GM19372 (cell line): Measurements from ENCODE around the gene CARD11.

ENCODE experiments used
- ATAC-seq: cut with Tn5 transposase; IDR thresholded peaks from one replicate; pipeline ENCODE4 v1.9.1; 2021; ENCODE audit warnings: mild to moderate bottlenecking, low read depth, moderate library complexity; ENCODE audit not compliant: unreplicated experiment

CARD11 gene

DNA sequence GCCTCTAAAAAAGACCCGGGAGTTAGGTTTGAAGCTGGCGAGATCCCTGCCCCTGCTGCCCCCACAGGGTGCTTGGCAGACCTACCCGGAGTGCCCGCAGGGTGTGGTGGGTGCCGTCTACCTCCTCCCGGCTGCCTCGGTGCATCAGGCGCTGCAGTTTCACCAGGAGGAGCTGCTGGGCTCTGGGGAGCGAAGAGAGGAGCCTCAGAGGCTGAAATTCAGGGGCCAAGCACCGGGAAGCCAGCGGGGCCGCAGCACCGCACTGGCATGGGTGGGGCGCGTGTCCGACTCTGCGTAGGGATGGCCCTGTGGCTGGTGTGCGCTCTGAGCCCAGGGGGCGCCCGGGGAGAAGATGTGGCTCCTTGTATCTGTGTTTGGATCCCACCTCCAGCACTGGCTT is 125.3 kb downstream of the CARD11 start:
- no peak for ATAC-seq

DNA sequence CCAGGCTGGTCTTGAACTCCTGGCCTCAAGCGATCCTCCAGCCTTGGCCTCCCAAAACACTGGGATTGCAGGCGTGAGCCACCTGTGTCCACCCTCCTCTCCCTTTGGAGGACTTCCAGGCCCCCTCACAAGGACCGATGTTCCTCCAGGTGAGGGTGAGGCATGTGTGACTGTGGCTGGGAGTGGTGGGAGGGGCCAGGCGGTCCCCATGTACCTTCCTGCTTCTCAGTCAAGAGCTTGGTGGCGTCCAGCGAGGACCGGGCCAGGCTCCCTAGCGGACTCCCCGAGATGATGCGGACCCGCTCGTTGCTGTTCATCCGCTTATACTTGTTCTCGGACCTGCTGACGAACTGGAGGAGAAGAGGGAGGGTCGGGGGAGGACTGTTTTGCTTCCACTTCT is 128.6 kb downstream of the CARD11 start:
- no peak for ATAC-seq

DNA sequence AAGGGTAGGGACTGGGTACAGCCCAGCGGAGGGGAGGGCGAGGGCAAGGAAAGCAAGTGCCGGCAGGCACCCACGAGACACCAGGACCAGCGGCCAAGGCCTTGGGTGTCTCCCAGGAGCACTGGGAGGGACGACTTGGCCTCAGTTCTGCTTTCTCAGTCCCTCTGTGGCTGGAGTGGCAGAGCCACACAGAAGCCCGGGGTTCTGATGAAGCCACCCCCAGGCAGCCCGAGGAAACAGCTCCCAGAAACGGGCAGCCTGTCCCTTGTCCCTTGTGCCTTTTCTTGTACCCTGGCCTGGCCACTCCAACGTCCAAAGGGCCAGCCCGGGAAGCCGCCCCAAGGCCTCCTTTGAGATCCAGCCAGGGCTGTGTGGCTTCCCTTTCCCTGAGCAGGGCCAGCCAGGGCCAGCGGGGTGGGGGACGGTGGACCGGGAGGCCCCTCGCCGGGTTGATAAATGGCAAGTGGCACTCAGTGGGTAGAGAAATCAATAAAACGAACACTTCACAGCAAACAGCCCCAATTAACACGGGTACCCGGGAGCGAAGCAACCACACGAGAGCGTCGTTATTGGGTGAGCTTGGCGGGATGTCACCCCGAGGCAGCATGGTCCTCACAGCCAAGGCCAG is 129.8 kb downstream of the CARD11 start:
- no peak for ATAC-seq

DNA sequence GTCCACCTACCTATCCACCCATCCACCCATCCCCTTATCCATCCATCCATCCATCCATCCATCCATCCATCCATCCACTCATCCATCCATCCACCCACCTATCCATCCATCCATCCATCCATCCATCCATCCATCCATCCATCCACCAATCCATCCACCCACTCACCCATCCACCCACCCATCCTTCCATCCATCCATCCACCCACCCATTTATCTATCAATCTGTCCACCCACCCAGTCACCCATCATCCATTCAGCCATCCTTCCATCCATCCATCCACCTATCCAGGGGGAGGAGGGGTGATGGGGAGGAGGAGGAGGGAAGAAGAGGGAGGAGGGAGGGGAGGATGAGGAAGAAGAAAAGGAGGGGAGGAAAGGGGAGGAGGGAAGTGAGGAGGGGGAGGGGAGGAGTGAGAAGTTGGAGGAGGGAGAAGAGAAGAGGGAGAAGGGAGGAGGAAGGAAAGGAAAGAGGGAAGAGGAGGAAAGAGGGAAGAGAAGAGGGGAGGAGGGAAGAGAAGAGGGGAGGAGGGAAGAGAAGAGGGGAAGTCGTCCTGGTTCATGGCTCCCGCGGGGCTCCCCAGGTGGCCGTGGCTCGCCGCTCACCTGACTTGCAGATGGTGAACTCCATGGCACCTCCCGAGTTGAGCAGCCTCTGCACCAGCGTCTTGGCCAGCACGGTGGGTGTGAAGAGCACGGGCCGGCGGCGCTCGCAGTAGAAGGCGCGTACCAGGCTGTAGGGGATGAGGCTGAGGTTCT is 130.8 kb downstream of the CARD11 start:
- ATAC-seq = no peak

DNA sequence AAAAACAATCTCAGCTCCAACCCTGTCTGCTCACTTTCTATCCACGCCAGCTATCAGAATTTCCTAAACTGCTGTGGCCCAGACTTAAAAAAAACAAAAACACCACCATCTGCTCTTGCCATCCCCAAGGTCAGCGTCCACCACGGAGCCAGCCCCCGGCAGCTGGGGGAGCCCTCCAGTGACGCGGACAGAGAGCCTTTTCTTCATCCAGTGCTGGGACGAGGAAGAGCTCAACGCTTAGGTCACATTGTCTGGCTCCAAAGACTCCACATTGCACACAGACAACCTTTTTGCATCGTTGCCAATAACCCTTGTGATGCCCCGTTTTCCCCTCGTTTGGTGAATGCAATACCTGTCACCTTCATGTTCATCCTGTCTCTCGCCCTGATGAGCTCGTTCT is 132.2 kb downstream of the CARD11 start:
- ATAC-seq = no peak

DNA sequence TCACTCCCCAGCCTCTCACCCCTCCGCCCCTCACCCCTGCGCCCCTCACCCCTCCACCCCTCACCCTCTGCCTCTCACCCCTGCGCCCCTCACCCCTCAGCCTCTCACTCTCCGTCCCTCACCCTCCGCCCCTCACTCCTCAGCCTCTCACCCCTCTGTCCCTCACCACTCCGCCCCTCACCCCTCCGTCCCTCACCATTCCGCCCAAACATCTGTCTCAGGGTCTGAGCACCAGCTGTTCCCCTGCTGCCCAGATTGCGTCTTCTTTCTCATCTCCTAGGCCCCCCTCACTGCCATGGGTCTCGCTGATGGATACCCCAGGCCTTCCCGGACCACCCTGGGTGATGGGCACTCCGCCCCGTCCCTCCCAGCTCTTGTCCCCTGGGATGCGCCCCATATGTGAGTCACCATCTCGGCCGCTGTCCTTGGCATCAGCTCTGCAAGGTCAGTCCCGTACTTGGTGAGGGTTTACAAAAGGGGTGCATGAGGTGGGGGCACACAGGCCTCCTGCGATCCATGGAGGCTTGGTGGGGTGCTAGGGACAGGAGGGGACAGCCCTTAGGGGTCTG is 134.1 kb downstream of the CARD11 start:
- ATAC-seq = no peak

DNA sequence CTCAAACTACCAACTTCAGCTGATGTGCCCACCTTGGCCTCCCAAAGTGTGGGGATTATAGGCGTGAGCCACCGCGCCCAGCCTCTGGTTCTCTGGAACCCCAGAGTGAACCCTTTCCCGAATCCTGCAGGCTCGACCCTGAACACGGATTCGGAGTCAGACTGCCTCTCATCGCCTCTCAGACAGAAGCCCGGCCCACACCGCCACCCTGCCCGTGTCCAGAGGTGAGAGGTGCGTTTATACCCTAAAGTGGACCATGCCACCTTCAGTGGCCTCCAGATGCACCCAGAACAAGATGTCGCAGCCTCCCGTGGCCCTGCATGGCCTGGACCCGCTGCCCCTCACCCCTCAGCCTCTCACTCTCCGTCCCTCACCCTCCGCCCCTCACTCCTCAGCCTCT is 134.6 kb downstream of the CARD11 start:
- no peak for ATAC-seq

DNA sequence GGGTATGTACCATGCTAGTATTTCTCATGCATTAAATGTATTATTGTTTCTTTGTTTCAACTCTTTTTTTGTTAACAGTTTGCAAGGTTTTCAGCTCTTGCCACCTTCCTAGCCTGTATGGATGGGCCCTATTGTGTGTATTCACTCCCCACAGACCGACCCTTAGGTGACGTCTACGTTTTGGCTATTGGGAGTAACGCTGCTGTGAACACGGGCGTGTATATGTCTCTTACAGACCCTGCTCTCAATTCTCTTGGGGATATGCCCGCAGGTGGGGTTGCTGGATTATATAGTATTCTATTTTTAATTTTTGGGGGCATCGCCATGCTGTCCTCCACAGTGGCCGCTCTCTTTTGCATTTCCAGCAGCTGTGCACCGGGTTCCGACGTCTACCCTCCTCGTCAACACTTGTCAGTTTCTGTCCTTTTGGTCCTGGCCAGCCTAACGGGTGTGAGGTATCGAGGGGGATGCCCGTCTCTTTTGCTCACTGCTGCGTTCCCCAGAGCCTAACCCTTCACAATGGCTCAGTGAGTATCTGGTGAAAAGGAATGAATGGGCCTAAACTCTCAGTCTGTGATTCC is 135.5 kb downstream of the CARD11 start:
- ATAC-seq = no peak

DNA sequence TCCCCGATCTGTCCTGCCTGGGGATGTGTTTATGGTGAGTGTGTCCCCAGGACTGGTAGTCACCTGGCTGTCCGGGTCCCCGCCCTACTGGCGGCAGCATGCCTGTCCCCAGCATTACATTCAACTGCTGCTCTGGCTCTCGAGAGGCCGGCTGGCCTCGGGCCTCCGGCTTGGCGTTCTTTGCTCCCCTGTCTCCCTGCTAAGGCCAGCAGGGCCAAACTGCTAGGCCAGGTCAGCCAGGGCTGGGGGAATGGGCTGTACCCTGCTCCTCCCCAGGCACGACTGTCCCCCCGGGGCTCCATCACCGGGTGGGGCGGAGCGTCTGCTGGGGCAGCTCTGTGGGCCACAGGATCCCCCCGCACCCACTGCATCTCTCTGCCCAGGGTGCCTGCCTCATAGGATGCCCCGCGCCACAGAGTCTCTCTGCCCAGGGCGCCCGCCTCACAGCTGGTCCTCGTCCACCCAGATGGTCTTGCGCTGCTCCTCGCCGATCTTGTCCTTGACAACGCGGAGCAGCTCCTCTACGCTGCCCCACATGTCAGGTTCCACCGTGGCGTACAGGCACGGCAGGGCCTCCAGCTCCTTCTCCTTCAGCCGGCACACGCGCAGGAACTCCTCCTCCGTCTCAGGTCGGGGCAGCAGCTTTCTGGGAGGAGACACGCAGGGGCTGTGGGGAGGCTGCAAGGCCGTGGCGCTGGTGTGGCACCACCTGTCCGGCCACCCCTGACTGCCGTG is 137.3 kb downstream of the CARD11 start:
- ATAC-seq = no peak

DNA sequence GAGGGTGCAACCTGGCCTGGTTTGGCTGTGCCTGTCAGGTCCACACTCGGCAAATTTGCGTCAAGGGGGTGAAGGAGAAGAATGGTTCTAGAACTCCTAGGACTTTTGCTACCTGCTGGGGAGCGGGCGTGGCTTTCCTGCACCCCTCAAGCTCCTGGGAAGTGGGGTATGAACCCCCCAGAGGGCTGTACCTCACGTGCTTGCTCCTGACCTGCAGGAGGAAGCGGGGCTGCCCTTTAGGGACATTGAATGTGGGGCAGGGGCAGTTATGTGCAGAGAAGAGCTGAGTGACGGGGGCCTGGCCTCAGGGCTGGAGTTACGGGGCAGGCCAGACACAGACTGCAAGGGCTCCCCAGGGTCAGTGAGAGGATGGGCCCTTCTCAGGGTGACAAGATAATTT is 138.2 kb downstream of the CARD11 start:
- no peak for ATAC-seq

DNA sequence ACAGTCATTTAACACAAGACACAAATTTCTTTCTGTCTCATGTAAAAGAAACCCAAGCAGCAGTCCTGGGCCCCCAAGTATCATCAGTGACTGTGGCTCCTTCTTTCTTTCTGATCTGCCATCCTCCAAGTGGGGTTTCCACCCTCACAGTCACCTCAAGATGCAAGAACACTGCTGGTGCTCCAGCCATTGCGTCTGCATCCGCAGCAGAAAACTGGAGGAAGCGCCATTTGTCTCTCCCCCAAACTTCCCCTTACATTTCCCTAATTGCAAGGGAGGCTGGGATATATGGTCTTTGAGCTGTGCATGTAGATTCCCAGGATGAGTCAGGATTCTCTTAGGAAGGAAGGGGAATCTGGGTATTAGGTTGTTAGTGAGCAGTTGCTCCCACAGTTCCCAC is 138.6 kb downstream of the CARD11 start:
- no peak for ATAC-seq

DNA sequence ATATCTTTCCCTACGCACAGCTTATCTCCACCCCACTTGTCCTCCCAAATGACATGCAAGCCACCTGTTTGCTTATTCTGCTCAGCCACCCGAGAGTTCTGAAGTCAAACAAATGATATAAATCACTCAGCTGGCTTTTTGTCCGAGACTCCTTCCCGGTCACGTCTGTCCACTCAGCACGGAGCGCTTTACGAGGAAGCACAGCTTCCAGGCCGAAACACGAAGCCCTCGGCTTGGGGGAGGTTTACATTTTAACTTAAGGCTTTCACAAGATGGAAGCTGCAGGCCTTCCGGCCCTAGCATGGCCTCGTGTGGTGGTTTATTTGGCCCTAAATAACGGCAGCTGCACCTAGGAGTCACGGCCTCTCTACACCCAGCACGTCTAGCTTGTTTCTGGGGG is 139.5 kb downstream of the CARD11 start:
- ATAC-seq = no peak

DNA sequence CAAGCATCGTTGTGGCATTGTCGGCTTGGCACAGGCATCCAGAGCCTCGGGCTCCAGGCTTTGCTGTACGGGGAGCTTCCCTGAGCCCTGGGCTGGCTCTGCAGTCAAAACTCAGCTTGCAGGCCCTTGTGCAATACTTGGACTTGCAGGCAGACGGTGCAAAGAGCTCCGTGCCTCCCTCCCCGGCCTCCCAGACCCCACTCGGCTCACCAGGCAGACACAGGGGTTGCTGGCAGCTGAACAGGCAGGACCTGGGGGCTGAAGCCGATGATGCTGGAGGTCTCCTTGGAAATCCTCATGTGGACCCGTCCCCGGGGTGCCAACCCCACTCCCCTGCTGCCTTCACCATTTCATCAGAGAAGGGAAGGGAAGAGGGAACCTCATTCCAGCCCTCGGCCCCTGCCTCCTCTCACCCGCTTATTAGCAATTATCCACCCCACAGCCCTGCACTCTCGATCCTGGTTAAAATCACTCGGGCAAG is 139.9 kb downstream of the CARD11 start:
- no peak for ATAC-seq

DNA sequence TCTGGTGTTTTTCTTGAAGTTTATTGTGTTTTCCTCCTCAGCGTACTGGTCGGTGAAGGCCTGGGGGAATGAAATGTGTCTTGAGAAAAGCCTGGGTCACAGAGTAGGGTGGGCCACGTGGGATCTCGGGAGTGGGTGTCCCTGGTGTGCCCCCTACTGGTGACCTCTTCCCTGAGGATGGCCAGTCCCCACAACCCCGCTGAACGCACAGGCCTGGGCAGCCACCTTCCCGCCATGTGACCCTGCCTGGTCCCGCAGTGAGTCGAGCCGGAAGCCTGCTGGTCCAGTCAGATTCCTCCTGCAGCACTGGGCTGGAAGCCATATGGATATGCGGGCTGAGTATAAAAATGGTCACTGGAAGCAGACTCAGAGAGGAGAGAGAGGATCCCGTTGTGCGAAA is 146.6 kb downstream of the CARD11 start:
- ATAC-seq = no peak

DNA sequence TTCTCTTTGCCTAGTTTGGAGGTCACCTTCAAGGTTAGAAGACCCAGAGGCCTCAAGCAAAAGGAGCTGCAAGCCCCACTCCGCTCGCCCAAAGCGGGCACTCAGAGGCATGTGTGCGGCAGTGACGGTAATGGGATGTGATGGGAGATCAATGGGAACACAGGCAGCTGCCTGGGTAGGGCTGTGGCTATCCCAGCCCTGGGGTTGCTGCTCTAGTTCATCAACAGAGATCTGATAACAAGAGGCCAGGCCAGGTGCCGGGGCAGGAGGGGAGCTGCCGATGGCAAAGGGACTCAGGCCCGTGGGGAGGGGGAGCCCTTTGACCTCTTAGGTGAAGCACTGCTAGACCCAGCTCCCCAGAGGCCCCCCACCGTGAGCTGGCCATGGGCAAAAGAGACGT is 147.5 kb downstream of the CARD11 start:
- ATAC-seq = no peak

DNA sequence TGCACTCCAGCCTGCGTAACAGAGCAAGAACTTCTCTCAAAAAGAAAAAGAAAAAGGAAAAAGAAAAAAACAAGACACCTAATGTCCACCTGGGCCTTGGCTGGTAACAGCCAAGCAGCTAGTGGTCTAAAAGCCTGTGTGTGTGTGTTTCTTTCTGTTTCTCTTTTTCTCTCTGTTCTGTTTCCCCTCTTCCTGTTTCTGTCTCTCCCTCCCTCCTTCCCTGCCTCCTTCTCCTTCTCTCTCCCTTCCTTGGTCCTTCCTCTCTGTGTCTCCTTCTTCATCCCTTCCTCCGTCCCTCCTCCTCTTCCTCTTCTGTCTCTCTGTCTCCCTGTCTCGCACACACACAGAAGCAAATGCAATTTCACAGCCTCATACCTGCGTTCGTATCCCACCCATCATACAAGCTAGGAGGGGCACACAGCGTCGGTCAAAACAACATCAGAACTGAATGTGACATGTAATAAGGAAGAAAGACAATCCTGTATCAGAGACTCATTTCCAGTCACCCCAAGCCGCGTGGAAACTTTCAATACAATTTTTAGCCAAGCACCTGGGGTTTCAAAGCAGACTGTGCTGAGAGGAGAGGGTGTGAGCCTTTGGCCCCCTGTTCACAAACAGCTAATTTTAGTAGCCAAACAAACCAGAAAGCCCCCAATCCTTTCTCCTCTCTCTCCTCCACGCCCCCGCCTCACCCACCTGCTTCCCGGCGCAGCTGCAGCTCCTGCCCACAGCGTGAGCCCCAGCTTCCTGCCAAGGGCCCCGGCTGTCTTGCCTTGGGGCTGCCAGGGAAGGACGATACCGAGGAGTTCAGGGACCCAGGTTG is 149.3 kb downstream of the CARD11 start:
- peak; percentile 66 for ATAC-seq

DNA sequence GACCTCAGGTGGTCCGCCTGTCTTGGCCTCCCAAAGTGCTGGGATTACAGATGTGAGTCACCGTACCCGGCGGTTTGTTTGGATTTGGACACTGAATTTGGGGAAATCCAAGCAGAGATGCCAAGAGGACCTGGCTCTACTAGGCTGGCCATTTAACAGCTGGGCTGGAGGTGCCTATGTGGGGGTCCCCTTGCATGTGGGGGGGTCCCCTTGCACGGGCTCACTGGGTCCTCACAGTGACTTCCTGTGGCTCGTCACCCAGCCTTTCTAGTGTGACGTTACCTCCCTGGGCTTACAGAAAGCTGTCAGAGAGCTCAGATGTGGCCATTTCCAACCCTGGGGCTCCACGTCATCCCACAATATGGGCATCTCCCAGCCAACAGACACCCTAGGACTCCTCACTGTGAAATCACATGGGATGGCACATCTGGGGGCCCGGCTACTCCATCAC is 150.2 kb downstream of the CARD11 start:
- ATAC-seq = no peak

DNA sequence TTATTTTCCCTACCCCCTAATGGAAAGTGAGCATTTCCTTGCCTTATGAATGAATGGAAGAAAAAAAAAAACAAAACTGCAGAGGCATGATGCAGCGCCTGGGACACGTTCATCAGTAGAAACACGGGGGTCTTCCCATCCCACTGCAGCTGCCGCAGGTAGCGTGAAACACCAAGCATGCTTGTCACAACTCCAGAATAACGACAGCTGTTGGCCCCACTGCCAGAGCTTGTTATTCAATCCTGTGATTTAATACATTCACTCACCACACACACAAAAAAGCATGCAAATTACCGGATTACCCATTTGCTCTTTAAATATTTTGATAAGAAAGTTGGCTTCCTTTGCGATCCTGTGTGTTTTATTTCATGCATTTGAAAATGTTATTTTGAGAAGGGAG is 151.1 kb downstream of the CARD11 start:
- ATAC-seq = no peak

DNA sequence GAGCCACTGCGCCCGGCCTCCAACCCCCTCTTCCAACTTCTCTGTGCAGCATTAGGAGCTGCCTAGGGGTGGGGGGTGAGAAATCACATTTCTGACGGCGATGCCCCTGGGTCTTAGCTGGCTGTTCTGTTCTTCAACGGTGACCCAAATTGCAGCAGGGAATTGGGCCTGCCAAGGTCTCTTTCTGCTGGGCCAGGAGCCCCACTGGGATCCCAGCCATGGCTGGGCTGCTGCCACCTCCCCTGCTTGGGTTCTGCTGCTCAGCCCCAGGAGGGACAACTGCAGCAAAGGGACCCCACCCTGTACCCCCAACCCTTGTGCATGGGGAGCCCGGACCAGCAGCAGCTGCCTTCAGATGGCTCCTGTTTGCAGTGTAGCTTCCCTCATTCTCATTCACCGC is 155.9 kb downstream of the CARD11 start:
- ATAC-seq = no peak

DNA sequence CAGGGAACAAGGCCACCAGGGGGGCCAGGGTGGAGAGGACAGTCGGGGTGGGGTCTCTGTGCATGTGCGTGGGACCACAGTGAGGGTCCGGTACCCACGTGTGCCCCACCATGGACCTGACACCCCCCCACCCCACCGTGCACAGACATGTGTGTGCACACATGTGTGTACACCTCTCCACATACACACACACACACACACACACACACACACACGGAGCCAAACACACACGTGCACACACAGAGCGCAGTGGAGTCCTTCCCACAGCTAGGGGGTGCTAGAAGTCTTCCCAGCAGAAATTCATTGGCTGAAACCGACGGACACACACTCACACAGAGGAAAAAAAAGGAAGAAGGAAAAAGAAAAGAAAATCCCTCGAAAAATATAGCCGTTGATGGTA is 156.8 kb downstream of the CARD11 start:
- no peak for ATAC-seq
